ENCODE results near the gene MXRA7. TPM values are rescaled to one million over a fixed set of nuclear protein-coding genes. Genes with fewer than 3 reads are reported as not detected.

MXRA7 gene
- total RNA-seq, 1 experiment from 2014 or later = 77.9 TPM

- TF ChIP-seq TCF7L2 (IDR thresholded peaks at IDR 0.05; ENCODE audit: low read depth, low read length) = no peak
- no peak for TF ChIP-seq REST (IDR thresholded peaks at IDR 0.05; ENCODE audit: insufficient read depth in 1 of 2, low read depth in 2 of 2, low read length in 1 of 2)
- no peak for TF ChIP-seq CTCF (IDR thresholded peaks at IDR 0.05)
- TF ChIP-seq POLR2AphosphoS5 (IDR thresholded peaks at IDR 0.05; ENCODE audit: low read depth, low read length) = no peak
- no peak for TF ChIP-seq SIN3A (IDR thresholded peaks at IDR 0.05; ENCODE audit: borderline replicate concordance, insufficient read depth, low read depth, low read length)
- Histone ChIP-seq H3K27me3 (ENCODE audit: control insufficient read depth, insufficient read depth, low read length) (no peaks in the 10 kb centered on the region), H3K9me3 (ENCODE audit: control insufficient read depth, insufficient read depth, low read depth, low read length) (no peaks in the 10 kb centered on the region), H3K4me3 (ENCODE audit: low read depth in 2 of 2, low read length in 2 of 2) (no peak overlapping the region), H3K27ac (ENCODE audit: low read length) (no peak overlapping the region), H3K36me3 (ENCODE audit: control insufficient read depth, insufficient read depth, low read length) (no peaks in the 10 kb centered on the region), H3K4me1 (ENCODE audit: control insufficient read depth, insufficient read depth, low read length) (peaks cover 26% of the 10 kb centered on the region)
- ATAC-seq (no peak), DNase-seq (ENCODE audit: low read depth, low spot score) (no peak)
- intact Hi-C loops (cut with micrococcal nuclease; ENCODE audit: unreplicated experiment) = no loop called here
- in situ Hi-C loops (cut with HindIII; ENCODE audit: low pct_unique_long_range_greater_than_20kb, low sequenced_read_pairs) = no loop called here
- POLR2A ChIA-PET = no interaction called here
- no TSS peak for BruUV-seq (replicated peaks)
- CTCF ChIA-PET = no interaction called here
These were observed 19.2 kb downstream of the MXRA7 start for GRCh38 chr17:76691379-76692191.

GRCh38 chr17:76690596-76691280, 20.0 kb downstream of the MXRA7 start:
- H3K36me3 ChIP-seq (ENCODE audit: control insufficient read depth, insufficient read depth, low read length) = no peaks in the 10 kb centered on the region
- intact Hi-C loops (cut with micrococcal nuclease; ENCODE audit: unreplicated experiment) = no loop called here
- peaks cover 26% of the 10 kb centered on the region for H3K4me1 ChIP-seq (ENCODE audit: control insufficient read depth, insufficient read depth, low read length)
- TF ChIP-seq CTCF (IDR thresholded peaks at IDR 0.05) (no peak), POLR2AphosphoS5 (IDR thresholded peaks at IDR 0.05; ENCODE audit: low read depth, low read length) (no peak), TCF7L2 (IDR thresholded peaks at IDR 0.05; ENCODE audit: low read depth, low read length) (no peak), SIN3A (IDR thresholded peaks at IDR 0.05; ENCODE audit: borderline replicate concordance, insufficient read depth, low read depth, low read length) (no peak), REST (IDR thresholded peaks at IDR 0.05; ENCODE audit: insufficient read depth in 1 of 2, low read depth in 2 of 2, low read length in 1 of 2) (no peak)
- POLR2A ChIA-PET = no interaction called here
- no TSS peak for BruUV-seq (replicated peaks)
- no peaks in the 10 kb centered on the region for H3K27me3 ChIP-seq (ENCODE audit: control insufficient read depth, insufficient read depth, low read length)
- DNase-seq (ENCODE audit: low read depth, low spot score) = no peak
- no peak overlapping the region for H3K4me3 ChIP-seq (ENCODE audit: low read depth in 2 of 2, low read length in 2 of 2)
- CTCF ChIA-PET = no interaction called here
- in situ Hi-C loops (cut with HindIII; ENCODE audit: low pct_unique_long_range_greater_than_20kb, low sequenced_read_pairs) = no loop called here
- no peak overlapping the region for H3K27ac ChIP-seq (ENCODE audit: low read length)
- H3K9me3 ChIP-seq (ENCODE audit: control insufficient read depth, insufficient read depth, low read depth, low read length) = no peaks in the 10 kb centered on the region
- no peak for ATAC-seq

Measured in Panc1 (cell line).